Measurements from ENCODE around the gene TTLL6.
"Not testable (repeated sequence)": the region's sequence is repeated elsewhere in the genome, so short reads cannot be mapped to it uniquely, and the experiment has no call there.

TTLL6 gene

DNA sequence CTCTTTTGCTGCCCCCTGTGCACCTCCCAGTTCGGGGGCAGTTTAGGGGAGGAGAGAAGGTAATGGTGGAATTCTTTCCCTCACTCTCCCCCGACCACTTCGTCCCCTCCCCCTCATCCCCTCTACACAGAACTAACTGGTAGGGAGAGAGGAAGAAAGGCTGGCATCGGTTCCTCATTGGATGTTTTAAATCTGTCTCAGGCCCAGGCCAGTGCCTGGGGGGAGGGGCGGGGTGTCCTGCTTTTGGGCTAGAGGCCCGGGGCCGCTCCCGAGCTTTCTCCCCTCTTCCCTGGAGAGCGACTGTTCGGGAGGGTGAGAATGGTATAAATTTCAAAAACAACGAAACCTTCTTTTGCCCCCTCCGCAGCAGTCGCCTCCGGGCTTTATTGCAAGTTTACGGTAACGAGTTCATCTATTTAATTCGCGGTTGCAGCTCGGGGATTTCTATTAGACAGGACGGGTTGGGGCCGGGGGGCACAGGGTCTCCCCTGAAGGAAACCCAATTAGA is 94.1 kb downstream of the TTLL6 start, which contains the start of gene PRAC2:
Gene PRAC2, plus strand, starts transcription at position 271 of the 508 bp plus-strand sequence. CDS start 1,226 bp downstream, outside the sequence.
- DNase-seq (ENCODE audit: low read depth in 2 of 2), result no peak

DNA sequence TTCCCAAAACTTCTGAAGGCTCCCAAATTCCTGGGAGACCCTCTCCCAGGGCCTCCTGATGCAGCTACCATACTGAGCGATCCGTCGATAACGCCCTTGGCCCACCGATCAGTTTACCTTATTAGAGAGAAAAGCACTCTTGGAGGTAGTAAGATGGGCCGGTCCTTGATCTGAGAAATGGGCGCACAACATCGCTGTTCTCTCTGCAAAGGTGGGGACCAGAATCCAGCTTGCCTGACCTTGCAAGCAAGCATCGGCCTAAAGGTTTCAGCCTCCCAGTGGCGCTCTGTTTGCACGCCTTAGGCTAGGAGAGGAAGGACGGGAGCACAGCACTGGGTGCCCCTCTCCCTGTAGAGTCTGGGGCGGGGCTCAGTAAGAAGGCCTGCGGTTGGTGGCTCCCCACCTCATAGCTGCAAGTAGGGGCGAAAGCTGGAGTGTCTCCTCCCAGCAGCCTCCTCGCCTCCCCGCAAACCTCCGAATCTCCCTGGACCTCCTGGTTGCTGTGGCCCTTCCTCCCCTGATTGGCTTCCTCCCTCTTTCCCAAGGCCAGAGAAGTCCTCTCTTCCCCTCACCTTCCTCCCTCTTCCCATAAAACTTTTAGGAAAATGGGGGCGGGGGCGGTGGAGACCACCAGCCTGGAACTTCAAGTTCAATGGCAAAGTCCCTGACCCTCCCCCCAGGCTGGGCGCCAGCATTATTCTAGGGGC is 94.7 kb downstream of the TTLL6 start, which contains the start of gene PRAC1:
Gene PRAC1, minus strand, starts transcription at position 318 of the 707 bp plus-strand sequence. Its CDS starts 126 bp downstream, at position 192.
- no peak for DNase-seq (ENCODE audit: low read depth in 2 of 2)

DNA sequence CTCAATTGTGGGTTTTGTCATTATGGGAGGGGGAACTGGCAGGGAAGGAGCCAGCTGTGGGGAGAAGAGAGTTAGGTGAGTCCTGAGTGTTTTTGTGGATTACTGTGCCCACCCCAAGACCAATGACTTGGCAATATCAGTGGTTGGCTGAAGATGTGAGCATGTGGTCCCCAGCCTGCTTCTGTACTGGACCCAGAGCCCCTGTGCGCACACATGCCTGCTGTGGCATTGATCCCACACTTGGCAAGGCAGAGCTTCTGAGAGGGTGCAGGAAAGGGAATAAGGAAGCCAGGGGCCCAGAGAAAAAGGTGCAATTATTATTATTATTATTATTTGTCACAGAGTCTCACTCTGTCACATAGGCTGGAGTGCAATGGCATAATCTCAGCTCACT is 96.0 kb downstream of the TTLL6 start:
- no peak for DNase-seq (ENCODE audit: low read depth in 2 of 2)

DNA sequence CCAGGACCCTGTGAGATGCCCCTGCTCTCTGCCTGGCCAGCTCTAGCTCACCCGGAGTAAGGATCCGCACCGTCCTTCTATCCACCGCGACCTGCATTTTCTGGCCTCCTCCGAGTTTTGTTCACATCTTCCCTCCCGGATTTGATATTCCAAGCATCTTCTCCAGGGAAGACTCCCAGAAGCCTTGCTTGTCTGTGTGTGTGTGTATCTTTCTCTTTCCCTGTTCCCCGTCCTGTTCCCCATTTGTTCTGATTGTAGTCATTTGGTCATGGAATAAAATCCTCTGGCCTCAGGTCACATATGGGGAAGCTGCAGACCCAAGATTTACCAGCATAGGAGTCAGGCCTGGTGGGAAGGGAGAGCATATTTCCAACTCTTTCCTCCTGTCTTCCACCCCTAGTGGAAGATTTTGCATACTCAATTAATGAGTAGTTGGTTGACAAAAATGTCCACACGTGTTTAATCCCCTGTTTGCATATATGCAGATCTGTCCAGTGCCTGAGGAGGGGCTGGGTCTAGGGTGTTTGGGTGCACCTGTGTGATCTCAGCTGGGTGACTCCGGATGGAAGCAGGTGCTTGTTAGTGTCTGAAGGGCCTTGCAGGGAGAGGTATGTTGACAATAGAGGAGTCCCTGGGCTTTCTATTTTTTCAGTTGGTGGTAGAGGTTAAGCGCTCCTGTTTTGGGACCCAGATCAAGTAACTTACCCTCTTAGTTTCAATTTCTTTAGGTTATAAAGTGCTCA is 96.6 kb downstream of the TTLL6 start:
- DNase-seq (ENCODE audit: low read depth in 2 of 2), result no peak

DNA sequence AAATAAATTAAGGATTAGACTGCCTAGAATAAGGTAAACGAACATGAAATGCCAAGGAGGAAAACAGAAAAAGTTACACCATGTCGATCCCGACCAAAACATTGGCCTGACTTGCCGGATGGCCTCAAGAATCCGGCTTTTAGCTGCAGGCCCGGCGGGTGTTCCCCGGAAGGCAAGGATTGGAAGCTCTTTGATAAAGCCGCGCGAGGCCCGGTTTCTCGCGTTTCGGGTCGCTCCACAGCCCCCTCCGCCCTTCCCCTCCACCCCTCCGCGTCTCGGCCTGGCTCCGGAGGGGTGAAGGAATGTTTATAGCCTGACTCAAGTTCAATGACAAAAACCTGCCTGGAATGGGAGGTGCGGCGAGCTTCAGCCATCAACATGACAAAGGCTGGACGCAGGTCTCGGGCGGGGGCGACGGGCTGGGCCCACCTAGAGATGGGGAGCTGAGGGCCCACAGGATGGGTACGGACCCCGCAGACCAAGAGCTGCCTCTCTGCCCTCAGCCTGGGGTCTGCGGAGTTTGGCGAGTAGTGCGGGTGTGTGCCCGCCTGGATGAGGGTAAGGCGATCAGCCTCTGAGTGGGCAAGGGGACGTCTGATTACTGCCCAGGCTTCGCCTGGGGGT is 97.3 kb downstream of the TTLL6 start:
- no peak for DNase-seq (ENCODE audit: low read depth in 2 of 2)

DNA sequence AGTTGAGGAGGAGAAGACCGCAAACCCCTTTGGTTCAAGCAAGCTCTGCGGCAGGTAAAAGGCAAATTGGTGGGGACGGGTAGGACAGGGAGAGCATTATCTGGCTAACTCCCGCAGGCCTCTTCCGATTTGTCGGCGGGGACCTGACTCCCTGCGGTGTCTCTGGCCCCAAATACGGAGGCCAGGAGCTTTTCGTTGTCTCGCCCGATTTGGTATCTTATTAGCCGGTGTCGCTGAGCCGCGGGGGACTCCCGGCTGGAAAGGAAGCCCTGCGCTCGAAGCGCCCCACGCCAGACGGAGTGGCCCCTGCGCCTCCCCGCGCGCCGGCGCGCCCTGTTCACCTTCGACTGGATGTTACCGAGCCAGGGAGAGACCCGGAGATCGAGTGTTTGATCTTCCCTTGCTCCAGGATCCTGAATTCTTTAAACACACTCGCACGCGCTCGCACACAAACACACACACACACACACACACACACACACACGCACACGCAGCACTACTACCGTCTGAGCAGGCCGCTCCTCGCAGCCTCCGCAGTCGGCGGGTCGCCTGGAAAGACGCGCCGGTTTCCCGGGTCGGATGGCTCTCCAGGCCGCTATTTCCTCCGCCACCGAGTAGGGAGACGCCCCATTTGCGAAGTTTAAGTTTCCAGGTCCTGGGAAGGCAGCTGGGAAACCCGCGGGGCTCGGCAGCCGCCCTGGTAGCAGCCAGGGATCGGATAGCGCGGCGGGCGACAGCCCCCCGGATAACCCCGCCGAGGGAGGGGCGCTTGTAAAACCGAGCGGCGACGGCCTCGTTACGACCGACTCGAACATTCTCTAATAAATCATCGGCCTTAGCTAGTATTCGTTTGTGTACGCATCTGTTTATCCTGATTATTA is 98.0 kb downstream of the TTLL6 start:
- no peak for DNase-seq (ENCODE audit: low read depth in 2 of 2)

DNA sequence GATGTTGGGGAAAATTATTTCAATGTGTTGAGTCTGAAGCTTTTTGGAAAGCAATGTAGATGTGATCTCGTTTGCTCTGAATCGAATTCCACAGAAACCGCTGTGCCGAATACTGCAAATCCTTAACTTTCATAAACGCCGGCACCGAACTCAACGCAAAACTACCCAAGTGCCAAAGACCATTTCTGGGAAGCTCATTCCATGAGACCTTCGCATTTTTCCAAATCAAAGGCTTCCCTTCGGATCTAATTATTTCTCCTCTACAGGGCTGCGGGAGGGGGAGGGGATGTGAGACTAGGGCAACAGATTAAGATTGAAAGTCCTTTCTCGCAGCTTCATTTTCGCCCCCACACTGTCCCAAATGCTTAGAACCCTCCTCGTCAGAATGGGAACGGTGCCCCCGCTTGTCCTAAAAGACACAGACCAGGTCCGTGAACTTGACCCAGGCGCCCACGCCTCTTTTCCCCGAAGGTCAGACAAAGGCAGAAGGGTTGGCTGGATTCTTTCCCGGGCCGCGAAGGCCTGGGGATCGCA is 98.7 kb downstream of the TTLL6 start:
- no peak for DNase-seq (ENCODE audit: low read depth in 2 of 2)

DNA sequence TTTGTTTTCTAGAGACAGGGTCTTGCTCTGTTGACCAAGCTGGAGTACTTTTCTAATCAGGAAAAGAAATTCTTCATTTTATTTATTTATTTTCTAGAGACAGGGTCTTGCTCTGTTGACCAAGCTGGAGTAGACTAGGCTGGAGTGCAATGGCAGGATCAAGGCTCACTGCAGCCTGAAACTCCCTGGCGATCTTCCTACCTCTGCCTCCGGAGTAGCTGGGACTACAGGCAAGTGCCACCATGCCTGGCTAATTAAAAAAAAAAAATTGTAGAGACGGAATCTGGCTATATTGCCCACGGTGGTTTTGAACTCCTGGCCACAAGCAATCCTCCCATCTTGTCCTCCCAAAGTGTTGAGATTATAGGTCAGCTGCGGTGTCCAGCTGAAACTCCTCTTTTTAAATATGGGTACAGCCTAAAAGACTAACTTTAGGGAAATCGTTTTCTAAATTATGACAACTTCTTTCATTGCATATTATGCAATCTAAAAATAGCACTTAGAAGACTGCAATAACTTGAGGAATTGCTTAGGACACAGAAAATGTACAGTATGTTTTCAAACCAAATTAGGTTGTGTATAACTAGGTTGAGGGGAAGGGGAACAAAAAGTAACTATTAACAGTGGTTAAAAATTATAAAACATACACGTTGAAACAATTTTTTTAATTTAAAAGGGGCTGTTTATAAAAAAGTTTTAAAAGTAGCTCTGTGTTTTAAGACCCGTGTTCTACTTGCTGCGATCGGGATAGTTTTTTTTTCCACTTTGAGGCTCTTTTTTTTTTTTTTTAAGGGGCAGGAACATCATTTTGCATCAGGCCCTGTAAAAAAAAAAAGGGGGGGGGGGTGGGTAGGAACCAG is 99.4 kb downstream of the TTLL6 start:
- no peak for DNase-seq (ENCODE audit: low read depth in 2 of 2)

DNA sequence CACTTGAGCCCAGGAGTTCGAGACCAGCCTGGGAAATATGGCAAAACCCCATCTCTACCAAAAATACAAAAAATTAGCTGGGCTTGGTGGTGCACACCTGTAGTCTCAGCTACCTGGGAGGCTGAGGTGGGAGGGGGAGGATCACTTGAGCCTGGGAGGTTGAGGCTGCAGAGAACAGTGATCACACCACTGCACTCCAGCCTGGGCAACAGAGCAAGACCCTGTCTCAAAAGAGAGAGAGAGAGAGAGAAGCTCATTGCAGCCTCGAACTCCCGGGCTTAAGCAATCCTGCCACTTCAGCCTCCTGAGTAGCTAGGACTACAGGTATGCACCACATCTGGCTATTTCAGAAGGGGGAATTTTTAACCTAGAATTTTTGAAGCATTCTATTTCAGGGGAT is 100.5 kb downstream of the TTLL6 start:
- DNase-seq (ENCODE audit: low read depth in 2 of 2), result not testable (repeated sequence)

DNA sequence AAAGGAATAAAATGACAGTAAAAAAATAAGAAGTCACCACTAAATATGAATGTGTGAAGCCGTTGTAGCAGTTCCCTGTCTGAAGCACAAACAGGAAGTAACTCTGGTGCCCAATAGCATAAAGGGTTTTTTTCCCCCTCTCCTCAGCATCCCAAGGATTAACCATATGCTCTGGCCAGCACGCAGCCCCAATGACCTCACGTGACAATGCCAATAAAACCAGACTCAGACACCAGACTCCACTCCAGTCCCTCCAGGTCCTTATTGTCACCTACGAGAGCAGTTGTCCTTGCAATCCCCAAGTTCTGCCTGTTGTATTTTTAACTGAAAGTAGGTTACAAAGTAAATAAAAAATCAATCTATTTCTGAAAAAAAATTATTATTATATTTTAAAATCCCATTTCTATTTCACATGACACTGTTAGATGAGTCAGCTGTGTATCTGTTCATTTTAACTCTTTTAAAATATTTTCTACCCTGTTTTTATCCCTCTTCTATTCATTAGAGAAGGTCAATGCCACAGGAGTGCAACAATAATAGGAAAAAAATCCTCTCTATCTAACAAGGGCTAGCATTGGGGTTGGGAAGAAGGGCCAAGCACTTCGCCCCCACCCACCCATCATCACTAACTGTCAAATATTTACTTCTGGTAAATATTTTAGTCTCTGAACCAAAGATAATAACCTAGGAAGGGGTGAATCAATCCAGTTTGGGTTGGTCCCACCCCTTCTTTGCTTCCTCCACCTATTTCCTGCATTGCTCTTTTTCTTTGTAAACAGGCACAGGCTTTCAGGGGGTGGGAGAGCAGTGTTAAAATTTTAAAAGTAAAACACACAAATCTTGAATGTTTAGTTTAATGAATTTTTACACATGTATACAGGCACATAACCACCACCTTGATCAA is 101.3 kb downstream of the TTLL6 start:
- no peak for DNase-seq (ENCODE audit: low read depth in 2 of 2)
